ENCODE data around the gene ADAMTS8.

Gene ADAMTS8

GRCh38 chr11:130418210-130418609 is 10.2 kb downstream of the ADAMTS8 start:
- DNase-seq: no peak

GRCh38 chr11:130416906-130417305 is 11.5 kb downstream of the ADAMTS8 start:
- DNase-seq: no peak

- no peak for DNase-seq
Observed at GRCh38 chr11:130416530-130416882, 11.9 kb downstream of the ADAMTS8 start.

- DNase-seq: no peak
Observed at GRCh38 chr11:130415731-130416529, 12.5 kb downstream of the ADAMTS8 start.

GRCh38 chr11:130414107-130415080 is 14.0 kb downstream of the ADAMTS8 start:
- no peak for DNase-seq

GRCh38 chr11:130413405-130414106 is 14.9 kb downstream of the ADAMTS8 start:
- no peak for DNase-seq

- DNase-seq: no peak
Observed at GRCh38 chr11:130411223-130411622, 17.2 kb downstream of the ADAMTS8 start.

- no peak for DNase-seq
Observed at GRCh38 chr11:130409594-130410388, 18.6 kb downstream of the ADAMTS8 start.

- no peak for DNase-seq
Observed at GRCh38 chr11:130408901-130409300, 19.5 kb downstream of the ADAMTS8 start.

GRCh38 chr11:130408401-130408890 is 20.0 kb downstream of the ADAMTS8 start:
- DNase-seq: no peak

- DNase-seq: no peak
Observed at GRCh38 chr11:130407978-130408377, 20.4 kb downstream of the ADAMTS8 start.

GRCh38 chr11:130405428-130405827 is 23.0 kb downstream of the ADAMTS8 start:
- DNase-seq: no peak

- no peak for DNase-seq
Observed at GRCh38 chr11:130404727-130405126, 23.7 kb downstream of the ADAMTS8 start.

- no peak for DNase-seq
Observed at GRCh38 chr11:130403967-130404366, 24.4 kb downstream of the ADAMTS8 start.

GRCh38 chr11:130403271-130403804 is 25.1 kb downstream of the ADAMTS8 start:
- no peak for DNase-seq

GRCh38 chr11:130402570-130402969 is 25.8 kb downstream of the ADAMTS8 start:
- no peak for DNase-seq

- DNase-seq: no peak
Observed at GRCh38 chr11:130400781-130401483, 27.5 kb downstream of the ADAMTS8 start.

- DNase-seq: no peak
Observed at GRCh38 chr11:130399196-130399595, 29.2 kb downstream of the ADAMTS8 start.

- no peak for DNase-seq
Observed at GRCh38 chr11:130397780-130398179, 30.6 kb downstream of the ADAMTS8 start.

- no peak for DNase-seq
Observed at GRCh38 chr11:130396965-130397364, 31.4 kb downstream of the ADAMTS8 start.

- no peak for DNase-seq
Observed at GRCh38 chr11:130394615-130395014, 33.8 kb downstream of the ADAMTS8 start.
